Middle frontal gyrus (tissue), 1 donor: ENCODE results near the gene PYY.
A peak's percentile ranks its signal among the peaks of the same experiment; 100 is the strongest.
"Not testable (repeated sequence)": the region's sequence is repeated elsewhere in the genome, so short reads cannot be mapped to it uniquely, and the experiment has no call there.

Experiments used
- DNase-seq: peaks from one replicate; pipeline ENCODE4 v3.0.0-alpha.2; 2015; ENCODE audit warnings: low spot score; ENCODE audit errors: extremely low spot score

The PYY gene

GRCh38 chr17:43953746-43954145 is at the start of gene PYY:
Gene PYY, minus strand, starts transcription at chr17:43953940. Its CDS starts 457 bp downstream, at chr17:43953483.
- no peak for DNase-seq

- no peak for DNase-seq
Measured at GRCh38 chr17:44002141-44002848, 48.6 kb upstream of the PYY start.

GRCh38 chr17:44001461-44001920 is 47.8 kb upstream of the PYY start:
- no peak for DNase-seq

DNA sequence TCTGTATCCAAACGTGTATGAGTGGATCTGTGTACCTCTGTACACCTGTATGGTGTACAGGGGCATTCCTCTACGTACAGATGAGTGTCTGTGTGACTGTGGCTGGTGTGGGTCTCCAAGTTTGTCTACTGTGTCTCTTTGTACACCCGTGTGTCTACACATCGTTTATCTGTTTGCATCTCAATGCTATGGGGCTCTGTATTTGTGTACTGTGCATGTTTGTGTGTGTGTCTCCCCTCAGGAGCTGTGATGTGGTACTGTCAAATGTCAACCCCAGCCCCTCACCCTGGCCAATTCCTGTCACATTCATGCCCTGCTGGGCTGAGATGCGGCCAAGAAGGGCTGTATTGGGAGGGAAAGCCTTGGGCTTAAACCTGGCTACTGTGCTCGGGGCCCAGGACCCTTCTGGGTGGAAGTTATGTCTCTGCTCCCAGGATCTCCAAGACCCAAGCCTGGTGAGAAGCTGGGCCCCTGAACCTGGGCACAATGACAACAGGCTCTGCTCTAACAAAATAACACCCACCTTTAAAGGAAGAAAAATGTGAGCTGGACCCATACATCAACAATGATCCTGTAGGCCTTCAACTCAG is 47.2 kb upstream of the PYY start:
- no peak for DNase-seq

GRCh38 chr17:44000141-44000860 is 46.6 kb upstream of the PYY start:
- DNase-seq, result no peak

- no peak for DNase-seq
Measured at GRCh38 chr17:43999024-43999423, 45.3 kb upstream of the PYY start.

- DNase-seq, result no peak
Measured at GRCh38 chr17:43998552-43998951, 44.8 kb upstream of the PYY start.

GRCh38 chr17:43997180-43997579 is 43.4 kb upstream of the PYY start:
- not testable (repeated sequence) for DNase-seq

DNA sequence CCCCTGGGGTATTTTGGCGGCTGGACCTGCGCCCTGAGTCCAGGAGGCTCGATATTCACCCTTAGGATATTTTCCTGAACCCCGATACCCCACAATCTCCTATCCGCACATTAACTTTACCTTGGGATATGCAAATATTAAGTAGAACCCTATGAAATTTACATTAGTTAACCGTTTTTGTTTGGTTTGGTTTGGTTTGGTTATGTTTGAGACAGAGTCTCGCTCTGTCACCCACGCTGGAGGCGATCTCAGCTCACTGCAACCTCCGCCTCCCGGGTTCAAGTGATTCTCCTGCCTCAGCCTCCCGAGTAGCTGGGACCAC is 41.4 kb upstream of the PYY start:
- DNase-seq, result no peak

DNA sequence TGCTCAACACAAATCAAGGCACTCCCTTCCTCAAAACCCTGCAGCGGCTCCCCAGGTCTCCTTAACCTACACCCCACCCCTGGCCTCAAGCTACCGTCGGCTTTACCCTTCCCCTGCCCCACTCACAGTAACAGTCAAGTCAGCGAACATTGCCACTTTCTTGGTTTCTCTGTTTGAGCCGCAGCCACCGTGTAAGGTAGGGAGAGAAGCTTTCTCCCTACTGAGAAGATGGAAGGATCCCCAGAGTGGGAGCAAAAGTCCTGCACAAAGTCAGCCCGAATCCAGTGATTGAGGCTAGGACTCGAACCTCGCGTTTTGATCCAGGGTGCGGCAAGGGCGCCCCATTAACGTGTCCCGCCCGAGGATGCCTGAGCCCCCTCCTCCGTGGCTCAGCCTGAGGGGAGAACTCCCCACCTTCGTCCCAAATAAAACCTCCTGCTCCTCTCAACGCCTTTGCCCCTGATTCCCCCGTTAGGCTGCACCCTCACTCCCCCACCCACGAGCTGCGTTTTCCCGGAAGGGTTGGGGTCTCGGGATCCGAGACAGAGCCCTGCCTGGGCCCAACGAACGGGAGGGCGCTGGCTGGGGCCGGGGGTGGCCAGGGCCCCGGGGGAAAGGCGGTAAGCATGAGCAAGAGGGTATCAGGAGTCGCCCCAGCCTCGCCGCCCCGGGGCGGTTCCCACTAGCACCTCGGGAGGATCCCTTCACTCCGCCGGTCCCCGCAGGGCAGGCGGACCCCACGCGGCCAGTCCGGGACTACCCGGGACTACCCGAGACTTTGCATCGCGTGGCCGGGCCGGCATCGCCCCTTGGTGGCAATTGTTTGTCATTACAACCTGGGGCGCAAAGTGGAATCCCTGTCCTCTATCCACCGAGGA is 40.8 kb upstream of the PYY start:
- no peak for DNase-seq

- DNase-seq, result no peak
Measured at GRCh38 chr17:43992641-43993040, 38.9 kb upstream of the PYY start.

- no peak for DNase-seq
Measured at GRCh38 chr17:43988301-43988700, 34.6 kb upstream of the PYY start.

- DNase-seq, result no peak
Measured at GRCh38 chr17:43987131-43988021, 33.6 kb upstream of the PYY start.

DNA sequence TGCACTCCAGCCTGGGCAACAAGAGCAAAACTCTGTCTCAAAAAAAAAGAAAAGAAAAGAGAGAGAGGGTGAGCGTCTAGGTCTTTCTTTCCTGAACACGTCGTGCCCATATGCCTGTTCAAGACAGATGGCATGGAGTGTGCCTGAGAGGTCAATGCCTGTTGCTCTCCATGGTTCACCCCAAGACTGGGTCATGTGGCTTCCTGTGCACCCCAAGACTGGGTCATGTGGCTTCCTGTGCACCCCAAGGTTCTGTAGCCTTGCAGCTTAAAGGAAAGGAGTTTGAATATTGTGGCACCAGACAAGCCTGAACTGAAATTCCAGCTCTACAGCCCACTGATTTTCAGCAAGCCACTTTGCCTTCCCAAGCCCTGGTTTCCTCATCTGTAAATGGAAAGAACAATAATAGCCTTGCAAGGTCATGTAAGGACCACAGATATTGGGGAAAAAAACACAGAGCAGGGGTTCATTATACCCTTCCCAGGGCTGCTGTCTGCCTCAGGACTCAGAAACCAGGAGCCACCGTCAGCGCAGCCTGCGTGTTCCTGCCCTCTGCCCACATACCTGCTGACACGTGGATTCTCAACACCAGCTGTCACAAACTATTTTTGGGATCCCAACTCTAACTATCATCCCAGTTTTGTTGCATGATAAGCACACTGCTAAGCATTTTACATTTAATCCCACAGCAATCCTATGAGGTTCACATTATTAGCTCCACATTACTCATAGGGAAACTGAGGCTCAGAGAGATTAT is 32.7 kb upstream of the PYY start:
- peak; percentile 11 for DNase-seq

- no peak for DNase-seq
Measured at GRCh38 chr17:43984521-43984920, 30.8 kb upstream of the PYY start.

GRCh38 chr17:43983515-43984411 is 30.0 kb upstream of the PYY start:
- DNase-seq, result no peak

GRCh38 chr17:43983196-43983514 is 29.4 kb upstream of the PYY start:
- DNase-seq, result no peak

DNA sequence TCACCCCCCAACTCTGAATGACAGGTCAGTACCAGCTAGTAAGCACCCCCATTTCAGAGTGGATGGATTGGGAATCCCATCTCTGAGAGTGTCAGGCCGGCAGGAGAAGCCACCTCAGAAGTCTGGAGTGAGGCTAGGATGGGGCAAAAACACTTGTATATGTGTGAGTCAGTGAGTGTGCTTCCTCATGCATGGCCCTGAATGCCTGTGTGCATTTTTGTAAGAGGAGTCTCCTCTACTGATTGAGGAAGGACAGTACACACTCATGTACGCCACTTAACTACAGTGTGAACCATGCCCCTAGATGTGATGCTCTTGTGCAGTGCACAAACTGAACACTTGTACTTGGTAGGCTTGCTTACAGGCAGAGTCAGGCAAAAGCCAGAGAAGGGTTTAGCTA is 28.4 kb upstream of the PYY start:
- DNase-seq, result no peak

DNA sequence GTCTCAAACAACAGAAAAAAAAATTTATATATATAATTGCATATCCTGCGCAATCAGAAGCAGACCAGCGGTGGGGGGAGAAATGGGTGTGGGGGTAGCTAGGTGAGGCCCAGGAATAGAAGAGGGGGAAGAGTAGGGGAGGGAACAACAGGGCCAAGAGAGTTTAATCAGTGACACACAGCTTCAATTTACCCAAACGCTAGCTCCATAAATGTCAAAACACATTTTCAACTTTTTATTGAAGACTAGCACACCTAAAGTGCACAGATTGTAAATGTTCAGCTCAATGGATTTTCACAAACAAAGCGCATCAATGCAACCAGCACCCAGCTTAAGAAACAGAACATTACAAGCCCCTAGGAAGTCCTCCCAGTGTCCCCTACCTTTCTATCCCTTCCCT is 25.9 kb upstream of the PYY start:
- no peak for DNase-seq
